GM18519 (cell line): ENCODE results near the gene PLCD1.
"Not testable (repeated sequence)": the region's sequence is repeated elsewhere in the genome, so short reads cannot be mapped to it uniquely, and the experiment has no call there.

ENCODE experiments used
- ATAC-seq: cut with Tn5 transposase; IDR thresholded peaks from one replicate; pipeline ENCODE4 v1.9.1; 2021; ENCODE audit warnings: mild to moderate bottlenecking, moderate library complexity; ENCODE audit not compliant: unreplicated experiment, low FRiP score

PLCD1 gene

GRCh38 chr3:38038447-38038911 is 9.0 kb upstream of the PLCD1 start:
- ATAC-seq: no peak

GRCh38 chr3:38036906-38037305 is 7.5 kb upstream of the PLCD1 start:
- no peak for ATAC-seq

GRCh38 chr3:38036286-38036685 is 6.8 kb upstream of the PLCD1 start:
- no peak for ATAC-seq

DNA sequence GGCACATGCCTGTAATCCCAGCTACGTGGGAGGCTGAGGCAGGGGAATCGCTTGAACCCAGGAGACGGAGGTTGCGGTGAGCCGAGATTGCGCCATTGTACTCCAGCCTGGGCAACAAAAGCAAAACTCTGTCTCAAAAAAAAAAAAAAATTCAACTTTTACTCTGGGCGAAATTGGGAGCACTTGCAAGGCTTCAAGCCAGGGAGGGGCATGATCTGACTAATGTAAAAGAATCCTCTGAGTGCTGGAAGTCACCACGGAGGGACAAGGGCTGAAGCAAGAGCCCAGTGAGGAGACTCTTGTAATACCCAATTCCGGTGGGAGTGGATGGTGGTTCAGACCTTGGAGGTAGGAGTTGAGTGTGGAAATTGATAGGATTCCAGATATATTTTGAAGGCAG is 4.9 kb upstream of the PLCD1 start:
- not testable (repeated sequence) for ATAC-seq

- ATAC-seq: not testable (repeated sequence)
Observed at GRCh38 chr3:38033586-38033985, 4.1 kb upstream of the PLCD1 start.

DNA sequence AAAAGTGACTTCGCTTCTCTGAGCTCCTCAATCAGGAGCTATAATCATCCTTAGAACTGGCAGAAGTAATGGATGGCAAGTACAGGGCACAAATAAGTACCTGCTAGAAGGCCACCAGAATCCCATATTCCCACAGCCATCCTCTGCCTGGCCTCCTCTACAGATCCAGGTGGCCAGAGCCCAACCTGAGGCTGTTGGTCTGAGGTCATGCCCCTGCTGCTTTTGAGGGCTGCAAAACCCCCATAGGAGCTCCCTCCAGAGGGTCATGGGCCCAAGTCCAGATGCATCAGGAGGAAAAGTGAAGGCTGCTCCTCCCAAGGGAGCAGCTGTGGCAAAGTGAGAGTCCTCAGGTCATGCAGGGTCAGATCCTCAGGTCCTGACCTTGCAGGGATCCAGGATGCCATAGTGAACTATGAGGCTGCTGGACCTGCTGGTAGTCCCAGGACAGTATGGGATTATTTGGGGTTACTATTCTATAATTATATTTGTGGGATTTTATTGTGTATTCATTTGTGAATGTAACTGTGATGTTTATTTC is 3.0 kb upstream of the PLCD1 start:
- no peak for ATAC-seq

GRCh38 chr3:38031022-38031994 is 1.9 kb upstream of the PLCD1 start:
- ATAC-seq: no peak

- ATAC-seq: no peak
Observed at GRCh38 chr3:38030126-38031021, 932 bp upstream of the PLCD1 start.

GRCh38 chr3:38028621-38029361 is 651 bp downstream of the PLCD1 start:
- no peak for ATAC-seq

DNA sequence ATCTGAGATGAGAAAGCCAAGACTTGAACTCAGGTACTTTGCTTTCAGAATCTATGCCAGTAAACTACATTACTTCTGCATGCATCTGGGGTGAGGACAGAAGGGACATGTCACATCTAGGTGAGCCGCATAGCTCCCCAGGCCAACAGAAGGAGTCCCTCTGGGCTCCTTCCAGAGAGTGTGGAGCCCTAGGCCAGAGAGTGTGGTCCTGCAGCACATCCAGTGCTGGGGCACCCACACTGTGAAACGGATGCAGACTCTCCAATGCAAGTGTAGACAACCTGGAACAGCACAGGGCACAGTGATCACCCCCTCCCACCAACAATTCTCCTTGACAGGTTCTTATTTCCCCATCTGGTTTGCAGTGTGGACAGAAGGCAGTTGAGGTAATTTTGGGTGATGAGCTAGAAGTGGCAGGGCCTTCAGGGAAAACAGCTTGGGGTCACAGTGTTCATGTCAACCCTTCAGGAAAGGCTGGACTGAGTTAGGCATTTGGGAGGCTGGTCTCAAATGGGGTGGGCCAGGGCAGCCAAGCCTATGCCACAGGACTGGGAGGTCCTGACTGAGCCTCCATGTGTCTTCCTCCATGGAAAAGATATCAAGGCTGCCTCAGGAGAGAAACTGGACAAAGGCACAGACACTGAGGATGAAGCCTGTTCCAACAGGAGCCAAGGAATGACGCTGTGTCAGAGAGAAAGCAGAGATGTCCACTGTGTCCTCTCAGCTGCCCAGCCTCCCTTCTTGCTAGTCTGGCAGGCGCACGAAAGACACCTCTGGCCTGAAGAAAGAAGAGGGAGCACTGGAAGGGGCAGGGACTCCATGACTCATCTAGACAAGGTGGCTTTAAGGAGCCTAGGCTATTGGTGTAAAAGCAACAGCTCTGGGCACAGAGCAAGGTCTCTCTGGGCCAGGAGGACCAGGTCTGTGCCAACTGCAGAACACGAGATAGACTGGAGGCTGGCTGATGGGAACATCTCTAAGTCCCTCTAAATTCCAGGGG is 1.7 kb downstream of the PLCD1 start:
- ATAC-seq: no peak

DNA sequence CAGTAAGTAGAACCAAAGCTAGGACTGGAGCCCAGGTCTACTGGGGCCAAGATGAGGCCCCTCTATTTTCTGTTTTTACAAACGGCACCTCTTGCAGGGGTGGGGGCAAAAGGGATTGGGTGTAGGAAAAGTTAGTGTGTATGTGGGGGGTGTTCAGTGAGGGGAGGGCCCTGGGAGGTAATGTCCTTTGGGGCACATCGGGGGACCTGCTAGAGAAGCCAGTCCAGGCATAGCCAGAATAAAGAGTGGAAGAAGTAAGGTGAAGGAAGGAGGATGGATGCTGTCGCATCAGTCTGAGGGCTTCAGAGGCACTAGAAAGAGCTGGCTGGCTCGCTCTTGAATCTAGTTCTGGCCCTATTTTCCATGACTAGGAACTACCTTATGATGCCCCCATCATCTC is 2.6 kb downstream of the PLCD1 start:
- ATAC-seq: no peak

DNA sequence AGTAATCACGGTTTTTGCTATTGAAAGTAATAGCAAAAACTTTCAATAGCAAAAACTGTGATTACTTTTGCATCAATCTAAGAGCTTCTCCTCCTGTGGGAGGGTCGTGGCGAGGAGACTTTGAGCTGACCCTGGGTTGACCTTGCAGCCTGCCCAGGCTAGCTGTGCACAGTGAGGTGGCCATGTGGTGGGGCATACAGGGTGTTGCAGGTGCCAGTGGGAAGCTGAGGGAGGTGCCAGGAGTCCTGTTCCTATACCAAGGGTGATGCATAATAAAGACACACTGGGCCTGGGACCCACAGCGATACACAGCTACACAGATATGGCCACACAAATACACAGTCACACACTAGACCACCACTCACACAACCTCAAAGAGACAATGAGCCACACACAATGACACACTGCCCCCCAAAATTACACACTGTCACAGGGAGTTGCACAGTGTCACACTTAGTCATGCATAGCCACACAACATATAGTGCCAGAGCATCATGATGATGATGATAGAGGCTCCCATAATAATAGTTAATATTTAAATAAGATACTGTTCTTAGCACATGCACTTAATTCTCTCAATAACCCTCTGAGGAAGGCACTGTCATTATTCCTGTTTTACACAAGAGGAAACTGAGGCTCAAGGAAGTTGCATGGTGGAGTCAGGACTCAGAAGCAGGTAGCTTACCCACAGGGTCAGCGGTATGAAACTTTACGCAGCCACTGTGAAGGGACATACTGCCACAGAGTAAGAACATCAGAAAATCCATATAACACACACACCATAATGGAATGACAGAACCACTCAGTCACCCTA is 6.3 kb downstream of the PLCD1 start:
- ATAC-seq: no peak

GRCh38 chr3:38022301-38022700 is 7.1 kb downstream of the PLCD1 start:
- ATAC-seq: no peak

DNA sequence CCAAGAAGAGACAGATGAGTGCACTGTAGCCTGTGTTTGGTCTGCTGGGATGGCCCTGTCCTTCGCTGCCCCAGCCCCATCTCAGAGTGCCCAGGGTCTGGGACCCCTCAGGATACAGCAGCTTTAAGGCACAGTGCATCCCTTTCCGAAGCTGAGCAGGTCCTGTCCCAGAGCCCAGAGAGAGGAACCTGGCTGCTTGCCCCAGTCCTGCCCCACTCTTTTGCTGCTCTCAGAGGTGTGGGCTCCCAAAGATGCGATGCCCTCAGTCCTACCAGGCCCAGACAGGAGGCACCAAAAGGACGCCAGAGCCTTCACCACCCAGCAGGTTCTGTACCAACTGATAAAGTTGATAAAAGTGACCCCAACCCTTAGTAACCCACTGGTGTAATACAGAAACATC is 8.2 kb downstream of the PLCD1 start:
- ATAC-seq: no peak

DNA sequence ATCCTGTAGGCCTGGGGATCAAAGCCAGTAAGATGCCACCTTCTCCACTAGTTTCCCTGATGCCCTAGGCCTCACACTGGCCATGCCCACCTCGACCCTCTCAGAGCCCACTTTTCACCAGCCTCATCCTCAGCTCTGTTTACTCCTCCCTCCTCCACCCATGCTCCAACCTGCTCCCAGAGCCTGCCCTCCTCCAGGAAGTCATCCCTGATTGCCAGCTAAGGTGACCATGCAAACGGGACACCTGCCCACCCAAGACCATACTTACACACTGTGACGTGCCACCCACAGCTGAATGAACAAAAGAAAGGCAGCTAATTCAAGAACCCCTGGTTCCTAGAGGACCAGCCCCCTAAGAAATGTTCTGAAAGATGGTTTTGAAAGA is 9.1 kb downstream of the PLCD1 start:
- ATAC-seq: no peak

DNA sequence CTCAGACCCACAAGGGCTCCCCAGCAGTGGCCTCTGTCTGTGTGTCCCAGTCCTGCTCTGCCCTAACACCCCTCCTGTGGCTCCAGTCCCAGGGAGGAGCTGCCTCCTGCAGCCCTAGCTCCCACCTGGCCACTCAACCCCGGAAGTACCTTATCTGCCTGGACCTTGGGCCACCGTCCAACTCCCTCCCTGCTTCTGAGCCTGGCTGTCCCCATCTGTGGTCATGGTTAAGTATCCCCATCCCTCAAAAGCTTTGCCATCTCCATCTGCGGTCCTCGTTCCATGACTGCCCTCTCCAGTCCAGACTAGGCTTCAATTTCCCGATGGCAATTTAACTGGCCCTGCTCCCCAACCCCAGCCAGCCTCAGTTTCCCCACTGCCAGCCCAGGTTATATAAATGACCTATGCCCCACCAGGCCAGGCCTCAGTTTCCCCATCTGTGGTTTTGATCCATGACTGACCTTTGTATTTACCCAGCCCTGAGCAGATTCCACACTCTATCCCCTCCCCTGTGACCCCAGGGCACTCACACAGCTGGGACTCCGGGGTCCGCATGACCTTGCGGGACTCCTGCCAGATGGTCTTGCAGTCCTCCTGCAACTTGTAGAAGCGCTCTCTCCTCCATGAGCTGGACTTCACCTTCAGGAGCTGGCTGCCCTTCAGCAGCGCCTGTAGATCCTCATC is 9.6 kb downstream of the PLCD1 start:
- ATAC-seq: no peak
